ENCODE results near the gene STAT4. TPM values are rescaled to one million over a fixed set of nuclear protein-coding genes. Genes with fewer than 3 reads are reported as not detected.

Gene STAT4
- total RNA-seq, 1 experiment from 2014 or later, result 0.33 TPM

DNA sequence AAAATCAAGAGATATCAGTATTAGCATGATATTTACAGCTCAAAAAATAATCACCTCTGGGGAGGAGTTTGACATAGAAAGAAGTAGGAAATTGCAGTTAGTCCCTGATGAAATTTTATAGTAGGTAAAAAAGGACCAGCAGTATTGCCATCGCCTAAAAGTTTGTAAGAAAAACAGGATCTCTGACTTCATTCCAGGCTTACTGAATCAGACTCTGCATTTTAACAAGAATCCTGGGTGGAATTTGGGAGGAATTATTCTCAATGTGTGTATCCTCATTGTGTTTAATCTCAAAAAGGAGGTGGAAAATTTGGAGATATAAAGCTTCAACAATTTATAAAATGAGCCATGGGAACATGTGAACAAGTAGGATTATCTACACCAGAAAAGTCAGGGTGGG, 105.7 kb downstream of the STAT4 start:
- Histone ChIP-seq H2BK15ac (ENCODE audit: low read depth, low read length) (no peak overlapping the region), H4K91ac (ENCODE audit: insufficient read length, low read depth, low read length) (no peak overlapping the region), H3T11ph (ENCODE audit: low read length) (no peak overlapping the region), H3K27me3 (ENCODE audit: insufficient read depth, low read length) (no peaks in the 10 kb centered on the region), H2BK120ac (ENCODE audit: low read depth, low read length, poor library complexity, severe bottlenecking) (no peak overlapping the region), H4K20me1 (ENCODE audit: control insufficient read depth, insufficient read depth, insufficient read length) (no peaks in the 10 kb centered on the region), H3K4me2 (ENCODE audit: insufficient read depth, insufficient read length, low read length) (no peak overlapping the region), H2AFZ (ENCODE audit: low read length) (no peak overlapping the region), H3K27ac (ENCODE audit: insufficient read length, low read depth, low read length) (no peak overlapping the region), H2BK5ac (ENCODE audit: insufficient read length, low read length) (no peak overlapping the region), H4K5ac (ENCODE audit: insufficient read length, low read depth, low read length) (no peak overlapping the region), H3K4ac (ENCODE audit: low read depth, low read length) (no peak overlapping the region), H3K4me1 (ENCODE audit: insufficient read depth, low read length) (no peaks in the 10 kb centered on the region; the same call in 1 of the 2 replicates), H3K9ac (ENCODE audit: extremely low read depth, insufficient read length, low read length) (no peak overlapping the region), H2BK12ac (ENCODE audit: insufficient read length, low read depth, low read length) (no peak overlapping the region), H2BK20ac (ENCODE audit: low read depth, low read length, poor library complexity, severe bottlenecking) (no peak overlapping the region), H3K79me1 (ENCODE audit: insufficient read depth, low read depth, low read length, poor library complexity, severe bottlenecking) (no peaks in the 10 kb centered on the region), H2AK5ac (ENCODE audit: insufficient read length, low read length) (no peak overlapping the region), H3K14ac (ENCODE audit: insufficient read depth, low read length) (no peak overlapping the region), H4K8ac (replicated peaks; ENCODE audit: insufficient read length, low read depth, low read length) (no peak overlapping the region), H3K79me2 (ENCODE audit: insufficient read depth, low read length) (no peaks in the 10 kb centered on the region), H3K56ac (ENCODE audit: insufficient read length, low read depth, low read length) (no peak overlapping the region), H3K18ac (ENCODE audit: insufficient read length, low read depth, low read length) (no peak overlapping the region), H3K23ac (ENCODE audit: insufficient read length, low read depth, low read length) (no peak overlapping the region), H3K23me2 (ENCODE audit: insufficient read length, low read depth, low read length, poor library complexity, severe bottlenecking) (no peaks in the 10 kb centered on the region), H3K9me3 (ENCODE audit: control insufficient read depth, low read depth, low read length) (no peaks in the 10 kb centered on the region)
- peaks cover 0 to 3% of the 10 kb centered on the region in 2 experiments; a peak in 1 of 5 replicates for H3K9me3 Mint-ChIP-seq
- peaks cover 12 to 23% of the 10 kb centered on the region in 2 experiments for H3K4me1 Mint-ChIP-seq
- no peak for DNase-seq
- H3K36me3 Mint-ChIP-seq (ENCODE audit: insufficient read depth in 1 of 3, low read depth in 3 of 3), result no peaks in the 10 kb centered on the region
- no CpG with 5 or more reads among the region's 1 CpG for WGBS (ENCODE audit: extremely low coverage, insufficient read length, low lambda C conversion rate)
- TF ChIP-seq CTCF (conservative IDR thresholded peaks at IDR 0.05), result no peak
- no peak overlapping the region for H3K27ac Mint-ChIP-seq
- no peaks in the 10 kb centered on the region for H3K27me3 Mint-ChIP-seq (ENCODE audit: low read depth)
- no peak overlapping the region for H3K4me3 Mint-ChIP-seq
